CD4-positive, alpha-beta T cell treated with Interleukin-21 for 1 hour (primary cell): Measurements from ENCODE around the gene CNST.
"Not testable (repeated sequence)": the region's sequence is repeated elsewhere in the genome, so short reads cannot be mapped to it uniquely, and the experiment has no call there.

Experiments
- DNase-seq: peaks from one replicate; pipeline ENCODE4 v3.0.0-alpha.2; 2020

Gene CNST

GRCh38 chr1:246587032-246587431 is 20.8 kb downstream of the CNST start:
- DNase-seq = no peak

GRCh38 chr1:246587606-246588005 is 21.4 kb downstream of the CNST start:
- no peak for DNase-seq

GRCh38 chr1:246588159-246588721 is 22.0 kb downstream of the CNST start:
- DNase-seq = no peak

- DNase-seq = not testable (repeated sequence)
Observed at GRCh38 chr1:246589919-246590318, 23.7 kb downstream of the CNST start.

GRCh38 chr1:246591047-246591446 is 24.8 kb downstream of the CNST start:
- no peak for DNase-seq

GRCh38 chr1:246591504-246591903 is 25.2 kb downstream of the CNST start:
- no peak for DNase-seq

GRCh38 chr1:246591958-246592357 is 25.7 kb downstream of the CNST start:
- DNase-seq = no peak

GRCh38 chr1:246592695-246593094 is 26.4 kb downstream of the CNST start:
- DNase-seq = no peak

- no peak for DNase-seq
Observed at GRCh38 chr1:246595146-246595545, 28.9 kb downstream of the CNST start.

- no peak for DNase-seq
Observed at GRCh38 chr1:246597340-246597739, 31.1 kb downstream of the CNST start.

- no peak for DNase-seq
Observed at GRCh38 chr1:246597971-246598370, 31.7 kb downstream of the CNST start.

GRCh38 chr1:246599315-246599714 is 33.1 kb downstream of the CNST start:
- no peak for DNase-seq

GRCh38 chr1:246600579-246600978 is 34.3 kb downstream of the CNST start:
- no peak for DNase-seq

GRCh38 chr1:246602194-246602593 is 35.9 kb downstream of the CNST start:
- no peak for DNase-seq

- DNase-seq = not testable (repeated sequence)
Observed at GRCh38 chr1:246605231-246605630, 39.0 kb downstream of the CNST start.

GRCh38 chr1:246607462-246607861 is 41.2 kb downstream of the CNST start:
- no peak for DNase-seq

- DNase-seq = peak; percentile 3
Observed at GRCh38 chr1:246608616-246609376, 42.5 kb downstream of the CNST start.

GRCh38 chr1:246609632-246610031 is 43.4 kb downstream of the CNST start:
- no peak for DNase-seq

- no peak for DNase-seq
Observed at GRCh38 chr1:246613096-246613758, 47.0 kb downstream of the CNST start.

GRCh38 chr1:246617156-246617555 is 50.9 kb downstream of the CNST start:
- no peak for DNase-seq

- DNase-seq = no peak
Observed at GRCh38 chr1:246617768-246618167, 51.5 kb downstream of the CNST start.

GRCh38 chr1:246618240-246618808 is 52.1 kb downstream of the CNST start:
- DNase-seq = no peak

- DNase-seq = no peak
Observed at GRCh38 chr1:246622035-246622652, 55.9 kb downstream of the CNST start.
